ENCODE measurements around the gene TMEM80. TPM values are rescaled to one million over a fixed set of nuclear protein-coding genes. Genes with fewer than 3 reads are reported as not detected.
A peak's percentile ranks its signal among the peaks of the same experiment; 100 is the strongest.

Gene TMEM80
- total and polyA plus RNA-seq, 10 of the 15 experiments (the other 5 are each of a cell fraction or from before 2014, with no cell fraction given): 6.7 to 30.9 (median 20.7) TPM

DNA sequence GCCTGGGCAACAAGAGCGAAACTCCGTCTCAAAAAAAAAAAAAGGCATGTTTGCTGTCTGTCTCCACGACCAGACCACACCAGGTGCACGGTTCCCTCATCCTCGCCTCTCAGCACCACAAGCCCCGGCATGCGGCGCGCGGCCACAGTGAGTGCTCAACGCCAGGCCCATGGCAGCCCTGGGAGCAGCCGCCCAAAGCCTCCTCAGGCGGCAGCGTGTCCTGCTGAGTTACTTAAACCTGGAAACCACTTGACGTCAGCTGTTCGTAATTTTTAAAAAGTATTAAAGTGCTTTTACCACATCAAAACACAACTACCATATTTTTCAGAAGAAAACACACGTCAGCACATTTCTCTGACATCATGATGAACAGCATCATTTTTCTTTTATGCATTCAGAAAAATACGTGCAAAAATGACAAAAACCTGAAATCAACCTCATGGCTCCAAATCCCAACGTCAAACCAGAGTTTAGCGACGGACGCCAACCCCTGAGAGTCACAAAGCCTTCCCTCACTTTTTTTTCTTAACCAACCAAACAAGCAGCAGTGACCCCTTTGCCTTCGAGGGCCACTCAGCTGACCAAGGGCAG is 2.7 kb upstream of the TMEM80 start (continued):
- TF ChIP-seq NBN (IDR thresholded peaks at IDR 0.05): peak; percentile 40; the same call in 1 of the 2 replicates
- TF ChIP-seq CBFB (IDR thresholded peaks at IDR 0.05; ENCODE audit: low read depth): no peak
- TF ChIP-seq TCF3 (IDR thresholded peaks at IDR 0.05; ENCODE audit: borderline replicate concordance, insufficient read depth, low read depth, low read length): 0 out of 2 replicates have a peak, but pooled peaks have one; percentile 30
- peak; percentile 85 for TF ChIP-seq CREB1 (IDR thresholded peaks at IDR 0.05; ENCODE audit: low read depth)
- TF ChIP-seq, protein P1, sequence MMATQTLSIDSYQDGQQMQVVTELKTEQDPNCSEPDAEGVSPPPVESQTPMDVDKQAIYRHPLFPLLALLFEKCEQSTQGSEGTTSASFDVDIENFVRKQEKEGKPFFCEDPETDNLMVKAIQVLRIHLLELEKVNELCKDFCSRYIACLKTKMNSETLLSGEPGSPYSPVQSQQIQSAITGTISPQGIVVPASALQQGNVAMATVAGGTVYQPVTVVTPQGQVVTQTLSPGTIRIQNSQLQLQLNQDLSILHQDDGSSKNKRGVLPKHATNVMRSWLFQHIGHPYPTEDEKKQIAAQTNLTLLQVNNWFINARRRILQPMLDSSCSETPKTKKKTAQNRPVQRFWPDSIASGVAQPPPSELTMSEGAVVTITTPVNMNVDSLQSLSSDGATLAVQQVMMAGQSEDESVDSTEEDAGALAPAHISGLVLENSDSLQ (IDR thresholded peaks at IDR 0.05): peak; percentile 70; the same call in 1 of the 2 replicates
- TF ChIP-seq, protein P2, sequence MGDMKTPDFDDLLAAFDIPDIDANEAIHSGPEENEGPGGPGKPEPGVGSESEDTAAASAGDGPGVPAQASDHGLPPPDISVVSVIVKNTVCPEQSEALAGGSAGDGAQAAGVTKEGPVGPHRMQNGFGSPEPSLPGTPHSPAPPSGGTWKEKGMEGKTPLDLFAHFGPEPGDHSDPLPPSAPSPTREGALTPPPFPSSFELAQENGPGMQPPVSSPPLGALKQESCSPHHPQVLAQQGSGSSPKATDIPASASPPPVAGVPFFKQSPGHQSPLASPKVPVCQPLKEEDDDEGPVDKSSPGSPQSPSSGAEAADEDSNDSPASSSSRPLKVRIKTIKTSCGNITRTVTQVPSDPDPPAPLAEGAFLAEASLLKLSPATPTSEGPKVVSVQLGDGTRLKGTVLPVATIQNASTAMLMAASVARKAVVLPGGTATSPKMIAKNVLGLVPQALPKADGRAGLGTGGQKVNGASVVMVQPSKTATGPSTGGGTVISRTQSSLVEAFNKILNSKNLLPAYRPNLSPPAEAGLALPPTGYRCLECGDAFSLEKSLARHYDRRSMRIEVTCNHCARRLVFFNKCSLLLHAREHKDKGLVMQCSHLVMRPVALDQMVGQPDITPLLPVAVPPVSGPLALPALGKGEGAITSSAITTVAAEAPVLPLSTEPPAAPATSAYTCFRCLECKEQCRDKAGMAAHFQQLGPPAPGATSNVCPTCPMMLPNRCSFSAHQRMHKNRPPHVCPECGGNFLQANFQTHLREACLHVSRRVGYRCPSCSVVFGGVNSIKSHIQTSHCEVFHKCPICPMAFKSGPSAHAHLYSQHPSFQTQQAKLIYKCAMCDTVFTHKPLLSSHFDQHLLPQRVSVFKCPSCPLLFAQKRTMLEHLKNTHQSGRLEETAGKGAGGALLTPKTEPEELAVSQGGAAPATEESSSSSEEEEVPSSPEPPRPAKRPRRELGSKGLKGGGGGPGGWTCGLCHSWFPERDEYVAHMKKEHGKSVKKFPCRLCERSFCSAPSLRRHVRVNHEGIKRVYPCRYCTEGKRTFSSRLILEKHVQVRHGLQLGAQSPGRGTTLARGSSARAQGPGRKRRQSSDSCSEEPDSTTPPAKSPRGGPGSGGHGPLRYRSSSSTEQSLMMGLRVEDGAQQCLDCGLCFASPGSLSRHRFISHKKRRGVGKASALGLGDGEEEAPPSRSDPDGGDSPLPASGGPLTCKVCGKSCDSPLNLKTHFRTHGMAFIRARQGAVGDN (IDR thresholded peaks at IDR 0.05): peak; percentile 45; the same call in 1 of the 2 replicates
- peak in 1 of 2 experiments; percentile 53; a peak in 1 of 4 replicates for TF ChIP-seq BHLHE40 (IDR thresholded peaks at IDR 0.05; ENCODE audit: borderline replicate concordance in 1 of 2, low read depth in 2 of 2, low read length in 1 of 2)
- TF ChIP-seq RFX5 (IDR thresholded peaks at IDR 0.05; ENCODE audit: low read depth, low read length): no peak
- TF ChIP-seq TCF12 (IDR thresholded peaks at IDR 0.05; ENCODE audit: low read depth, low read length): peak; percentile 67; the same call in 1 of the 2 replicates

All from GM12878 (cell line).